Measurements from ENCODE around the gene RNF166. TPM values are rescaled to one million over a fixed set of nuclear protein-coding genes. Genes with fewer than 3 reads are reported as not detected.

The RNF166 gene
- total RNA-seq, 1 experiment from 2014 or later: 19.8 TPM

DNA sequence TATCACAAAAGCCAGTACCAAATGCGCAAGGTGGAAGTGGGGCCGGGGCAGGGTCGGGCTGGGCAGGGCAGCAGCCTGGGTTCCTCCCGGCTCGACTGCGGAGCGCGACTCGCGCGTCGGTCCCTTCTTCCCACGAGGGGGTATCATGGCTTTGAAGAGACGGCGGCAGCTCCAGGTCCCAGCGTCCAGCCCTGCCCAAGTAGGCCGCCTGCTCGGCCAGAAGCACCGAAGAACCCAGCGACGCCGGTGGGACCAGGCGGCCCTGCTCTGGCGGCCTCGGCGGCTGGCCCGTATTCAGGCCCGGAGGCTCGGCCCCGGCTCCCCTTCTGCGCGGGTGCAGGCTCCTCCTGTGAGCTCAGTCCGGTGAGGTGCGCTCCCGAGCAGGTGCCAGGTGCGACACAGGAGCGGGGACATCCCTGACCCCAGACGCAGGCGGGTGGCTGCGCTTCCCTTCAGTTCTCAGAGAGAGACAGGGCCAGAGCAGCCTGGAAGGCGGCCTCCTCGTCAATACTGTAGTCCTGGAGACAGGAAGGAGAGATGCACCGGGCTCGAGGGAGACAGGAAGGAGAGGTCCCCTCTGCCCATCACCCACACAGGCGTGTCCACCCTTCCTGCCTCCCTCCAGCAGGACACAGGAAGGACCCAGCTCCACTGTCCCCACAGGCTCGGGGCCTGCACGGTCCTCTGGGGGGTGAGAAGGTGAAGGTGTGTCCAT, 8.9 kb downstream of the RNF166 start:
- Histone ChIP-seq H3K9me3 (ENCODE audit: control insufficient read depth, insufficient read depth, low read depth, low read length) (no peaks in the 10 kb centered on the region), H3K4me1 (ENCODE audit: control insufficient read depth, insufficient read depth, low read length) (no peaks in the 10 kb centered on the region), H3K27me3 (ENCODE audit: control insufficient read depth, insufficient read depth, low read length) (no peaks in the 10 kb centered on the region), H3K27ac (ENCODE audit: low read length) (no peak overlapping the region), H3K36me3 (ENCODE audit: control insufficient read depth, insufficient read depth, low read length) (no peaks in the 10 kb centered on the region), H3K4me3 (ENCODE audit: low read depth in 2 of 2, low read length in 2 of 2) (no peak overlapping the region)
- no TSS peak for BruUV-seq (replicated peaks)
- no peak for DNase-seq (ENCODE audit: low read depth, low spot score)
- TF ChIP-seq TCF7L2 (IDR thresholded peaks at IDR 0.05; ENCODE audit: low read depth, low read length): no peak
- TF ChIP-seq POLR2AphosphoS5 (IDR thresholded peaks at IDR 0.05; ENCODE audit: low read depth, low read length): no peak
- TF ChIP-seq, protein P1, sequence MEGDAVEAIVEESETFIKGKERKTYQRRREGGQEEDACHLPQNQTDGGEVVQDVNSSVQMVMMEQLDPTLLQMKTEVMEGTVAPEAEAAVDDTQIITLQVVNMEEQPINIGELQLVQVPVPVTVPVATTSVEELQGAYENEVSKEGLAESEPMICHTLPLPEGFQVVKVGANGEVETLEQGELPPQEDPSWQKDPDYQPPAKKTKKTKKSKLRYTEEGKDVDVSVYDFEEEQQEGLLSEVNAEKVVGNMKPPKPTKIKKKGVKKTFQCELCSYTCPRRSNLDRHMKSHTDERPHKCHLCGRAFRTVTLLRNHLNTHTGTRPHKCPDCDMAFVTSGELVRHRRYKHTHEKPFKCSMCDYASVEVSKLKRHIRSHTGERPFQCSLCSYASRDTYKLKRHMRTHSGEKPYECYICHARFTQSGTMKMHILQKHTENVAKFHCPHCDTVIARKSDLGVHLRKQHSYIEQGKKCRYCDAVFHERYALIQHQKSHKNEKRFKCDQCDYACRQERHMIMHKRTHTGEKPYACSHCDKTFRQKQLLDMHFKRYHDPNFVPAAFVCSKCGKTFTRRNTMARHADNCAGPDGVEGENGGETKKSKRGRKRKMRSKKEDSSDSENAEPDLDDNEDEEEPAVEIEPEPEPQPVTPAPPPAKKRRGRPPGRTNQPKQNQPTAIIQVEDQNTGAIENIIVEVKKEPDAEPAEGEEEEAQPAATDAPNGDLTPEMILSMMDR (IDR thresholded peaks at IDR 0.05): no peak
- TF ChIP-seq, protein P2, sequence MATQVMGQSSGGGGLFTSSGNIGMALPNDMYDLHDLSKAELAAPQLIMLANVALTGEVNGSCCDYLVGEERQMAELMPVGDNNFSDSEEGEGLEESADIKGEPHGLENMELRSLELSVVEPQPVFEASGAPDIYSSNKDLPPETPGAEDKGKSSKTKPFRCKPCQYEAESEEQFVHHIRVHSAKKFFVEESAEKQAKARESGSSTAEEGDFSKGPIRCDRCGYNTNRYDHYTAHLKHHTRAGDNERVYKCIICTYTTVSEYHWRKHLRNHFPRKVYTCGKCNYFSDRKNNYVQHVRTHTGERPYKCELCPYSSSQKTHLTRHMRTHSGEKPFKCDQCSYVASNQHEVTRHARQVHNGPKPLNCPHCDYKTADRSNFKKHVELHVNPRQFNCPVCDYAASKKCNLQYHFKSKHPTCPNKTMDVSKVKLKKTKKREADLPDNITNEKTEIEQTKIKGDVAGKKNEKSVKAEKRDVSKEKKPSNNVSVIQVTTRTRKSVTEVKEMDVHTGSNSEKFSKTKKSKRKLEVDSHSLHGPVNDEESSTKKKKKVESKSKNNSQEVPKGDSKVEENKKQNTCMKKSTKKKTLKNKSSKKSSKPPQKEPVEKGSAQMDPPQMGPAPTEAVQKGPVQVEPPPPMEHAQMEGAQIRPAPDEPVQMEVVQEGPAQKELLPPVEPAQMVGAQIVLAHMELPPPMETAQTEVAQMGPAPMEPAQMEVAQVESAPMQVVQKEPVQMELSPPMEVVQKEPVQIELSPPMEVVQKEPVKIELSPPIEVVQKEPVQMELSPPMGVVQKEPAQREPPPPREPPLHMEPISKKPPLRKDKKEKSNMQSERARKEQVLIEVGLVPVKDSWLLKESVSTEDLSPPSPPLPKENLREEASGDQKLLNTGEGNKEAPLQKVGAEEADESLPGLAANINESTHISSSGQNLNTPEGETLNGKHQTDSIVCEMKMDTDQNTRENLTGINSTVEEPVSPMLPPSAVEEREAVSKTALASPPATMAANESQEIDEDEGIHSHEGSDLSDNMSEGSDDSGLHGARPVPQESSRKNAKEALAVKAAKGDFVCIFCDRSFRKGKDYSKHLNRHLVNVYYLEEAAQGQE (IDR thresholded peaks at IDR 0.05; ENCODE audit: insufficient read depth in 1 of 2, low read depth in 2 of 2, low read length in 1 of 2): no peak
- no peak for TF ChIP-seq SIN3A (IDR thresholded peaks at IDR 0.05; ENCODE audit: borderline replicate concordance, insufficient read depth, low read depth, low read length)
- POLR2A ChIA-PET: no interaction called here
- ATAC-seq: no peak
- CTCF ChIA-PET: no interaction called here
- in situ Hi-C loops (cut with HindIII; ENCODE audit: low pct_unique_long_range_greater_than_20kb, low sequenced_read_pairs): no loop called here
- intact Hi-C loops (cut with micrococcal nuclease; ENCODE audit: unreplicated experiment): no loop called here

DNA sequence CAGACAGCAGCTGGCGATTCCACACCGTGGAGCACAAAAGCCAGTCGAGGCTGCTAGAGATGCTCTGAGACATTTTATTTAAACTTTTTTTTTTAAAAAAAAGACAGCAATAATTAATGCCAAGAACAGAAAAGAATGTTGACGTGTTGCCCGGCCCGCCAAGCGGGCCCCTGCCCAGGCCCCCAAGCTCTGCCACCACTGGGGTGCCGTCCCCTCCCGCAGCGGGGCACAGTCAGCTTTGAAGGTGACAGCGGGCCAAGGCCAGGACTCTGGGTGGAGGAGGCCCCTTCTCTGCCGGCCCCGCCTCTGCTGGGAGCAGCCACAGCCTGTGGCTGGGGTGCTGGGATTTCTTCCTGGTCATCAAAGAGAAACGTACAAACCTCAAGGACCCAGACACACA, 9.8 kb downstream of the RNF166 start:
- POLR2A ChIA-PET: no interaction called here
- TF ChIP-seq POLR2AphosphoS5 (IDR thresholded peaks at IDR 0.05; ENCODE audit: low read depth, low read length) (no peak), SIN3A (IDR thresholded peaks at IDR 0.05; ENCODE audit: borderline replicate concordance, insufficient read depth, low read depth, low read length) (no peak), TCF7L2 (IDR thresholded peaks at IDR 0.05; ENCODE audit: low read depth, low read length) (no peak)
- TF ChIP-seq, protein P2 (IDR thresholded peaks at IDR 0.05; ENCODE audit: insufficient read depth in 1 of 2, low read depth in 2 of 2, low read length in 1 of 2): no peak
- TF ChIP-seq, protein P1 (IDR thresholded peaks at IDR 0.05): no peak
- BruUV-seq (replicated peaks): TSS peak; percentile 80

More for the DNA sequence above, 9.8 kb downstream of the RNF166 start:
- in situ Hi-C loops (cut with HindIII; ENCODE audit: low pct_unique_long_range_greater_than_20kb, low sequenced_read_pairs): no loop called here
- Histone ChIP-seq H3K27ac (ENCODE audit: low read length) (no peak overlapping the region), H3K4me3 (ENCODE audit: low read depth in 2 of 2, low read length in 2 of 2) (no peak overlapping the region), H3K27me3 (ENCODE audit: control insufficient read depth, insufficient read depth, low read length) (no peaks in the 10 kb centered on the region), H3K36me3 (ENCODE audit: control insufficient read depth, insufficient read depth, low read length) (no peaks in the 10 kb centered on the region), H3K9me3 (ENCODE audit: control insufficient read depth, insufficient read depth, low read depth, low read length) (no peaks in the 10 kb centered on the region), H3K4me1 (ENCODE audit: control insufficient read depth, insufficient read depth, low read length) (no peaks in the 10 kb centered on the region)
- intact Hi-C loops (cut with micrococcal nuclease; ENCODE audit: unreplicated experiment): no loop called here
- ATAC-seq (no peak), DNase-seq (ENCODE audit: low read depth, low spot score) (no peak)
- CTCF ChIA-PET: interaction anchor here (1.0 kb wide), 1 partner anchor 9 kb away, joined by 3 read pairs; no protein-coding TSS in a partner anchor
